SK-N-SH treated with all-trans-retinoic acid at 6 μM for 48 hours (cell line): ENCODE data around the gene LYPLA2.

Experiments used
- CREB5 ChIP-seq: fragments of 250-450 bp; sonication (Bioruptor Pico); IDR thresholded peaks from 2 replicates; pipeline ENCODE4 v1.5.1; 2020; ENCODE audit warnings: low read depth, mild to moderate bottlenecking, moderate library complexity
- TSHZ2 ChIP-seq: fragments of 250-450 bp; sonication (Bioruptor Pico); IDR thresholded peaks from 2 replicates; pipeline ENCODE4 v1.5.0; 2020; ENCODE audit warnings: mild to moderate bottlenecking, moderate library complexity
- ZFP3 ChIP-seq: fragments of 250-450 bp; sonication (Bioruptor Pico); IDR thresholded peaks from 2 replicates; pipeline ENCODE4 v1.5.0; 2020; ENCODE audit warnings: mild to moderate bottlenecking, moderate library complexity

- TF ChIP-seq TSHZ2 (CRISPR knock-in tag) (no peak), CREB5 (CRISPR knock-in tag) (no peak), ZFP3 (CRISPR knock-in tag) (no peak)
These were observed 33.1 kb upstream of the LYPLA2 start for GRCh38 chr1:23757812-23758211.
